Endothelial cell of umbilical vein (primary cell): ENCODE results near the gene ACYP2. TPM values are rescaled to one million over a fixed set of nuclear protein-coding genes. Genes with fewer than 3 reads are reported as not detected.

Source experiments
- BruUV-seq: library from RNA; stranded (reverse); fragments of 400-500 nt; replicated peaks from 2 replicates; lab custom pipeline; 2021; lab: Mats Ljungman, UMichigan
- CTCF ChIA-PET: fragments of 300-600, 350-600 bp; sonication (Branson Sonifier 250); formaldehyde crosslinking; loops from one replicate; lab custom pipeline; 2021; ENCODE audit warnings: antibody characterized with exemption, inconsistent platforms; lab: Charles Lee
- POLR2A ChIA-PET: fragments of 300-600, 350-600 bp; sonication (Branson Sonifier 250); formaldehyde crosslinking; loops from one replicate; lab custom pipeline; 2021; ENCODE audit warnings: antibody characterized with exemption, inconsistent platforms; lab: Charles Lee
- DNase-seq: peaks from one replicate; pipeline ENCODE4 v3.0.0-alpha.2; 2011; ENCODE audit warnings: low read depth, low spot score
- FAIRE-seq: peaks from 2 replicates; lab custom pipeline; 2011; peaks lifted over from hg19 to GRCh38; lab: Jason Lieb, UNC
- H2AFZ ChIP-seq: 2 replicates; pipeline ENCODE4 v1.6.0; 2012; ENCODE audit warnings: low read depth, low read length, control low read depth, inconsistent platforms
- H3K27ac ChIP-seq: 2 replicates; pipeline ENCODE4 v1.5.1; 2011; ENCODE audit warnings: low read depth, mild to moderate bottlenecking, control low read depth, low read length, moderate library complexity; ENCODE audit not compliant: insufficient read depth
- H3K27me3 ChIP-seq, 2 experiments: 2 replicates each; pipeline versions ENCODE4 v1.6.0 to v1.6.1; 2011; ENCODE audit warnings: low read length in 2 of 2, mixed read lengths in 1 of 2; ENCODE audit not compliant: control insufficient read depth in 2 of 2, insufficient read depth in 2 of 2
- H3K36me3 ChIP-seq, 2 experiments: 2 replicates in 1 of 2; 3 replicates in 1 of 2; pipeline ENCODE4 v1.5.1; 2011; ENCODE audit warnings: low read length in 2 of 2, mild to moderate bottlenecking in 1 of 2, moderate library complexity in 1 of 2; ENCODE audit not compliant: control insufficient read depth in 2 of 2, insufficient read depth in 2 of 2; ENCODE audit errors: extremely low read depth in 1 of 2
- H3K4me1 ChIP-seq: 3 replicates; pipeline ENCODE4 v1.5.1; 2011; ENCODE audit warnings: mild to moderate bottlenecking, low read length; ENCODE audit not compliant: control insufficient read depth, insufficient read depth; ENCODE audit errors: extremely low read depth
- H3K4me2 ChIP-seq: 2 replicates; pipeline ENCODE4 v1.6.1; 2011; ENCODE audit warnings: low read length, control low read depth, mixed read lengths; ENCODE audit not compliant: insufficient read depth
- H3K4me3 ChIP-seq, 3 experiments: fragments of 200-600 bp in 1 of 3; sonication (generic), shearing (Covaris generic) in 1 of 3; replicated peaks in 1 of 3; 2 replicates each; pipeline ENCODE4 v1.5.1; 2011 to 2016; ENCODE audit warnings: control low read depth in 3 of 3, low read length in 3 of 3, mild to moderate bottlenecking in 2 of 3, inconsistent platforms in 1 of 3, low read depth in 1 of 3, moderate library complexity in 1 of 3; ENCODE audit not compliant: insufficient read depth in 1 of 3
- H3K79me2 ChIP-seq: 2 replicates; pipeline ENCODE4 v1.6.0; 2012; ENCODE audit warnings: low read length, inconsistent platforms; ENCODE audit not compliant: control insufficient read depth, insufficient read depth
- H3K9ac ChIP-seq: replicated peaks from 2 replicates; pipeline ENCODE3; 2011; ENCODE audit warnings: low read length, control low read depth; ENCODE audit not compliant: insufficient read depth; ENCODE audit errors: extremely low read depth
- H3K9me1 ChIP-seq: replicated peaks from 3 replicates; pipeline ENCODE4 v1.6.0; 2011; ENCODE audit warnings: mild to moderate bottlenecking, low read length; ENCODE audit not compliant: control insufficient read depth, insufficient read depth; ENCODE audit errors: extremely low read depth
- H3K9me3 ChIP-seq: replicated peaks from 2 replicates; pipeline ENCODE4 v1.5.1; 2012; ENCODE audit warnings: low read length, inconsistent platforms; ENCODE audit not compliant: control insufficient read depth, insufficient read depth
- H4K20me1 ChIP-seq: replicated peaks from 2 replicates; pipeline ENCODE3; 2011; ENCODE audit warnings: mild to moderate bottlenecking, low read length; ENCODE audit not compliant: control insufficient read depth, insufficient read depth; ENCODE audit errors: extremely low read depth
- POLR2A ChIP-seq: IDR thresholded peaks from 2 replicates; pipeline ENCODE4 v1.6.1; 2012; ENCODE audit warnings: low read depth, mild to moderate bottlenecking, control low read depth, low read length
- dilution Hi-C: fragments of 300-500 bp; cut with MboI; formaldehyde crosslinking; loops from one replicate; pipeline ENCODE4 v1.15.0; 2019; ENCODE audit warnings: low sequenced_read_pairs; ENCODE audit not compliant: extremely low pct_ligation_motif_present
- intact Hi-C: fragments of 100-400 bp; cut with micrococcal nuclease; formaldehyde crosslinking; loops from one replicate; pipeline ENCODE4 v1.10.0; 2022
- polyA plus RNA-seq, 4 experiments: library from polyadenylated mRNA; depleted of rRNA in 3 of 4; stranded (reverse) in 3 of 4; unstranded in 1 of 4; fragments of >200 nt; gene quantifications; 2 replicates each; pipeline versions ENCODE4 v1.2.1 to v1.2.3, GENCODE V29; 2011 to 2012; ENCODE audit warnings: missing spikeins in 1 of 4
- total RNA-seq: library from RNA; stranded (reverse); gene quantifications from 2 replicates; pipeline ENCODE4 v1.2.3, GENCODE V29; 2021
- TF ChIP-seq, protein P1 (sequence below), 2 donors: IDR thresholded peaks; 1 replicate in 1 of 2; 2 replicates in 1 of 2; pipeline ENCODE4 v1.5.1; 2011; ENCODE audit warnings: low read length in 2 of 2, mild to moderate bottlenecking in 2 of 2, moderate library complexity in 2 of 2, control low read depth in 1 of 2, inconsistent platforms in 1 of 2, low read depth in 1 of 2; ENCODE audit not compliant: insufficient read depth in 1 of 2; ENCODE audit errors: extremely low read depth in 1 of 2

Gene ACYP2
- total and polyA plus RNA-seq, 2 donors (not counting 3 experiments of a cell fraction or from before 2014, with no cell fraction given) = 3.9 to 7.9 TPM

DNA sequence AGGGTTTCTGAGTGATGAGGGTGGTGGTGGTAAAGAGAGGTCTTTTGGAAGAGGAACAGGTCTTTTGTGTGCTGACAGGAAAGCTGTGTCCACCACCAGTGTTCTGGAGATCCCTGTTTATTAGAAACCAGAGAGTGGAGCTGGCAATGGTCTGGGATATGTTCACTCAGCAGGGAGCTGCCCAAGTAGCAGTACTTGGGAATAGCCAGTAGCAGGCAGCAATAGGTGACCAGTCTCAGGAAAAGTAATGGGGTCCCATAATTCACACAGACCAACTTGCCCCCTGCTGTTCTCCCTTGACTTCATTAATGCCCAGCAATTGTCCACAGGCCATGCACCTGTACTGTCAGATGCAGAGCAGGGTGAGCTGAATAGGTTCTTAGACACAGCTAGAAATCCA is 138.8 kb downstream of the ACYP2 start:
- H3K9me1 ChIP-seq = no peaks in the 10 kb centered on the region

More for the DNA sequence above, 138.8 kb downstream of the ACYP2 start:
- Histone ChIP-seq H3K9ac (no peak overlapping the region), H3K79me2 (no peaks in the 10 kb centered on the region), H3K27ac (no peak overlapping the region), H3K27me3 (peaks cover 0 to 2% of the 10 kb centered on the region in 2 experiments), H2AFZ (no peak overlapping the region), H3K4me2 (no peak overlapping the region), H3K36me3 (no peaks in the 10 kb centered on the region), H3K4me3 (no peak overlapping the region), H4K20me1 (no peaks in the 10 kb centered on the region), H3K4me1 (no peaks in the 10 kb centered on the region), H3K9me3 (no peaks in the 10 kb centered on the region)
- intact Hi-C loops (no loop called here), dilution Hi-C loops (no loop called here)
- no peak for DNase-seq
- no peak for TF ChIP-seq POLR2A
- TF ChIP-seq, protein P1, sequence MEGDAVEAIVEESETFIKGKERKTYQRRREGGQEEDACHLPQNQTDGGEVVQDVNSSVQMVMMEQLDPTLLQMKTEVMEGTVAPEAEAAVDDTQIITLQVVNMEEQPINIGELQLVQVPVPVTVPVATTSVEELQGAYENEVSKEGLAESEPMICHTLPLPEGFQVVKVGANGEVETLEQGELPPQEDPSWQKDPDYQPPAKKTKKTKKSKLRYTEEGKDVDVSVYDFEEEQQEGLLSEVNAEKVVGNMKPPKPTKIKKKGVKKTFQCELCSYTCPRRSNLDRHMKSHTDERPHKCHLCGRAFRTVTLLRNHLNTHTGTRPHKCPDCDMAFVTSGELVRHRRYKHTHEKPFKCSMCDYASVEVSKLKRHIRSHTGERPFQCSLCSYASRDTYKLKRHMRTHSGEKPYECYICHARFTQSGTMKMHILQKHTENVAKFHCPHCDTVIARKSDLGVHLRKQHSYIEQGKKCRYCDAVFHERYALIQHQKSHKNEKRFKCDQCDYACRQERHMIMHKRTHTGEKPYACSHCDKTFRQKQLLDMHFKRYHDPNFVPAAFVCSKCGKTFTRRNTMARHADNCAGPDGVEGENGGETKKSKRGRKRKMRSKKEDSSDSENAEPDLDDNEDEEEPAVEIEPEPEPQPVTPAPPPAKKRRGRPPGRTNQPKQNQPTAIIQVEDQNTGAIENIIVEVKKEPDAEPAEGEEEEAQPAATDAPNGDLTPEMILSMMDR (IDR thresholded peaks at IDR 0.05; ENCODE audit: extremely low read depth in 1 of 2, insufficient read depth in 1 of 2, low read depth in 1 of 2, low read length in 2 of 2) = peak in 1 of 2 donors; percentile 21
- ChIA-PET CTCF (interaction anchor here (0.7 to 1.7 kb wide), 4 partner anchors 9 to 450 kb away, joined by 3 to 6 read pairs (median 4); no protein-coding TSS in a partner anchor), POLR2A (no interaction called here)
- FAIRE-seq = no peak
- no TSS peak for BruUV-seq
